Muscle layer of duodenum (tissue), 2 donors: ENCODE results near the gene PDCD2L.

Experiments used
- H3K27ac ChIP-seq: one replicate; pipeline ENCODE4 v1.7.0; 2013; ENCODE audit warnings: mild to moderate bottlenecking, low read length
- H3K27me3 ChIP-seq: one replicate; pipeline ENCODE4 v1.7.0; 2013; ENCODE audit warnings: low read depth, mild to moderate bottlenecking, control low read depth, low read length
- H3K36me3 ChIP-seq, 2 donors: one replicate each; pipeline ENCODE4 v1.7.0; 2013; ENCODE audit warnings: low read length in 2 of 2, control low read depth in 1 of 2, mild to moderate bottlenecking in 1 of 2; ENCODE audit not compliant: insufficient read depth in 2 of 2, control insufficient read depth in 1 of 2
- H3K4me1 ChIP-seq, 2 donors: one replicate each; pipeline ENCODE4 v1.7.0; 2013; ENCODE audit warnings: low read length in 2 of 2, mild to moderate bottlenecking in 2 of 2, control low read depth in 1 of 2, moderate library complexity in 1 of 2; ENCODE audit not compliant: insufficient read depth in 2 of 2, control insufficient read depth in 1 of 2
- H3K4me3 ChIP-seq, 2 donors: one replicate each; pipeline ENCODE4 v1.7.0; 2013; ENCODE audit warnings: low read length in 2 of 2, low read depth in 1 of 2, mild to moderate bottlenecking in 1 of 2
- H3K9me3 ChIP-seq, 2 donors: one replicate each; pipeline ENCODE4 v1.7.0; 2013; ENCODE audit warnings: low read length in 2 of 2, control low read depth in 1 of 2, mild to moderate bottlenecking in 1 of 2; ENCODE audit not compliant: control insufficient read depth in 1 of 2
- donor health status: healthy.

PDCD2L gene, protein sequence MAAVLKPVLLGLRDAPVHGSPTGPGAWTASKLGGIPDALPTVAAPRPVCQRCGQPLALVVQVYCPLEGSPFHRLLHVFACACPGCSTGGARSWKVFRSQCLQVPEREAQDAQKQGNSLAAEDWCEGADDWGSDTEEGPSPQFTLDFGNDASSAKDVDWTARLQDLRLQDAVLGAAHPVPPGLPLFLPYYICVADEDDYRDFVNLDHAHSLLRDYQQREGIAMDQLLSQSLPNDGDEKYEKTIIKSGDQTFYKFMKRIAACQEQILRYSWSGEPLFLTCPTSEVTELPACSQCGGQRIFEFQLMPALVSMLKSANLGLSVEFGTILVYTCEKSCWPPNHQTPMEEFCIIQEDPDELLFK

DNA sequence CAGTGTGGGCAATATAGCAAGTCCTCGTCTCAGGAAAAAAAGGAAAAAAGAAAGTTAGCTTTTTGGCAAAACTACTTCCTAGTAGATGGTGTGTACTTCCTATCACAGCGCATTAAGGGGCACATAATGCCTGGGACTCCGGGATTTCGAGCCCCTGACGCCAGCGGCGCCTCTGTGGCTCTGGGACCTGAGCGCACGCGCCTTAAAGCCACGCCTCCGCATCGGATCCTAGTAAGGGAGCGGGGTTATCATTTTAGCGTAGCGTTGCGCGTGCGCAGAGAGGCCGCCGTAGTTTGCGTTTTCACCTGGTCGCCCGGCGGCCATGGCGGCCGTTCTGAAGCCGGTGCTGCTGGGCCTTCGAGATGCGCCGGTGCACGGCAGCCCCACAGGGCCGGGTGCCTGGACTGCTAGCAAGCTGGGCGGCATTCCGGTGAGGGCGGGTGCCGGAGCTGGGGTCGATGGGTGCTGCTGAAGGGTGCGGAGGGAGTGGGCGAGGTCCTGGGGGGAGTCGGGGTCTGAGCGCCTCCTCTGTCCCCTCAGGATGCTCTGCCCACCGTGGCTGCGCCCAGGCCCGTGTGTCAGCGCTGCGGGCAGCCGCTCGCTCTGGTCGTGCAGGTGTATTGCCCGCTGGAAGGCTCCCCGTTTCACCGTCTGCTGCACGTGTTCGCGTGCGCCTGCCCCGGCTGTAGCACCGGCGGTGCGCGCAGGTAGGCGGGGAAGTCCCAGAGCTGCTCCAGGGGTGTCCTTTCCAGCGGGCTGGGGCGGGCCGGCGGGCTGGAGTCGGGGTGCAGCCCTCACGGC, at the start of gene PDCD2L:
TSS of gene PDCD2L (plus strand) at position 291 of the 801 bp plus-strand sequence. CDS start at position 323, 32 bp downstream.
- peaks cover 0 to 6% of the 10 kb centered on the region in 2 donors for H3K4me1 ChIP-seq
- peak within 1 kb of the TSS; percentile 39 for H3K27ac ChIP-seq

DNA sequence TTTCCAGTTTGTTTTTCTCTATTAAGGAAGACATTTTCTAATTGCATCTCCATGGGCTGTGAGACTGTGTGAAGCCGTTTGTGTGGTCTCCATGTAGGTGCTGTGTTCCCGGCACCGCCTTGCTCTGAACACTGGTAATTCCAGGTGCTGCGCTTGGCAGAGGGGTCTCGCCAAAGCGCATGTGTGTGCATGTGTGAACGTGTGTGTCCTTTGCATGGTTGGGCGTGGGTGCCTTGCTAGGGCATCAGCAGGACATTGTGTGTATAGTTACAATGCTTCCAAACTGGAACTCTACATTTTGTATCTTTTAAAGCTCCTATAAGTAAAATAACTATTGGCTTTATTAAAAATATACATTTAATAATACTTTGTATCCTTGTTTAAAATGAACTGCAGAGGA, 49.0 kb upstream of the PDCD2L start:
- H3K27ac ChIP-seq: no peak overlapping the region
- no peak overlapping the region for H3K4me3 ChIP-seq
- H3K4me1 ChIP-seq: peaks cover 0 to 6% of the 10 kb centered on the region in 2 donors
- H3K9me3 ChIP-seq: no peaks in the 10 kb centered on the region
- peaks cover 14 to 39% of the 10 kb centered on the region in 2 donors for H3K36me3 ChIP-seq
- no peaks in the 10 kb centered on the region for H3K27me3 ChIP-seq

More for the DNA sequence above, at the start of gene PDCD2L:
- H3K9me3 ChIP-seq: no peaks in the 10 kb centered on the region
- peak within 1 kb of the TSS; percentile 73 to 96 for H3K4me3 ChIP-seq
- no peaks in the 10 kb centered on the region for H3K27me3 ChIP-seq
- H3K36me3 ChIP-seq: peaks cover 9 to 25% of the 10 kb centered on the region in 2 donors

DNA sequence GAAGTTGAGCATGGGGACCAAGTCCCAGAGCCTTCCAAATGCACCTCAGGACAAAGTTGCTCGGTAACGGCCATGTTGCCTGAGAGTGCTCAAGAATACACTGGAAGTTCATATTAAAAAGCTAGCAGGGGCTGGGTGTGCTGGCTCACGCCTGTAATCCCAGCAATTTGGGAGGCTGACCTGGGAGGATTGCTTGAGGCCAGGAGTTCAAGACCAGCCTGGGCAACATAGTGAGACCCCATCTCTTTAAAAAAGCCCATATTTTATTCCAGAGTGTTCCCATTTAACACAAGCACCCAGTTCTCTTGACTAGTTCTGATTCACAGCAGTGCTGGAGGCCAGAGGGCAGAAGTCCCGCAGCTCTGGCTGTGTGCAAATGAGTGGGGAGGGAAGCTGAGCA, 47.3 kb upstream of the PDCD2L start:
- no peaks in the 10 kb centered on the region for H3K9me3 ChIP-seq
- no peak overlapping the region for H3K27ac ChIP-seq
- peaks cover 14 to 29% of the 10 kb centered on the region in 2 donors for H3K36me3 ChIP-seq
- H3K4me1 ChIP-seq: peaks cover 0 to 6% of the 10 kb centered on the region in 2 donors
- H3K4me3 ChIP-seq: no peak overlapping the region
- H3K27me3 ChIP-seq: no peaks in the 10 kb centered on the region

DNA sequence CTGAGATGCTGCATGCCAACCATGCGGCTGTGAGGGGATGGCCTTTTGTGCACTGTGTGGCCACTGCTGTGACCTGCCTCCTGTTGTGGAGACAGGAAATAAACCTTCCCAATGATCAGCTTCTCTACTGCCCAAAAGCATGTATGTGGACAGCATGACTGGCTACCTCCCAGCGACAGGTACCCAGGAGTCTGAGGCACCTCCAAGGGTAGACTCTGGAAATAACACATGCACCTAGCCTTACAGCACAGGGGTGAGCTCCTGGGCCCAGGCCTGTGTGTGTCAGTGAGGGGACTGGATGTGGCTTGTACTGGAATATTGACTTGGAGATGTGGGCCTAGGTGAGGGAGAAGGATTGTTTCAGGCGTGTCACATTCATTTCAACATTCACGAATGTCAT, 46.8 kb upstream of the PDCD2L start:
- Histone ChIP-seq H3K36me3 (peaks cover 14 to 24% of the 10 kb centered on the region in 2 donors), H3K4me3 (no peak overlapping the region), H3K4me1 (peaks cover 0 to 6% of the 10 kb centered on the region in 2 donors), H3K27ac (no peak overlapping the region), H3K27me3 (no peaks in the 10 kb centered on the region), H3K9me3 (no peaks in the 10 kb centered on the region)

DNA sequence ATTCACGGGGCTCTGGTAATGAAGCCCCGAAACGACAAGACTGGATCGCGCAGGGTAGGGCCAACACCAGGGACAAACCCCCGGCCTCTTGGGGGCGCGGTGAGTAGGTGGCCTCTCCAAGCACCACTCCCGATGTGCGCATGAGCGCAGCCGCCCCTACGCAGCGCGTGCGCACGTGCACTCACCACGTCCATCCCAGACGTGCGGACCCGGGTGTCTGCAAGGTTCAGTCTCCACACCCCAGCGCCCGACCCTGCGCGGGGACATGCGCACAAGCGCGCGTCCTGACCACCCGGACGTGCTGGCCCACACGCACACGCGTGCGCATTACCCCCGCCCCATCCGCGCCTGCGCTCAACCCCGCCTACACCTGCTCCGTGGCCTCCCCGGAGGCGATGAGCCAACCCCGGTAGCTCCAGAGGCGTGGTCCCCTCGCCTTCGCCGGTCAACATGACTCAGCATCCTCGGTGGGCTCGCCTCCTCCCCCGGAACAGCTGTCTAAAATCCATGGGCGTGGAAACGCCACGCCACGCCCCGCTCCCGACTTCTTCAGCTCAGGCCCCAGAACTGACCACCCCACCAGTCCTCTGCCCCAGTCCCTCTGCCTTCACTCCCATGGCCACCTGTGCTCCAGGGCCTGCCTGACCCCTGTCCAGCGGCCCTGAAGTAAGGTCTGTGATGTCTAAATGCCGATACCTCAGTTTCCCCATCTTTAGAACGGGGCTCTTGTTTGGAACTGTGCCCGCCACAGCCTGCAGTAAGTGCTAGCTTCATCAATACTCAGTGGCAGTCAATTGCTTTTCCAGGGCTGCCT, 44.9 kb upstream of the PDCD2L start:
- H3K4me1 ChIP-seq: peaks cover under 1 to 6% of the 10 kb centered on the region in 2 donors
- H3K9me3 ChIP-seq: no peaks in the 10 kb centered on the region
- peaks cover 7 to 11% of the 10 kb centered on the region in 2 donors for H3K36me3 ChIP-seq
- H3K27ac ChIP-seq: peak overlapping the region; percentile 86
- no peaks in the 10 kb centered on the region for H3K27me3 ChIP-seq
- peak overlapping the region; percentile 67 to 69 for H3K4me3 ChIP-seq

DNA sequence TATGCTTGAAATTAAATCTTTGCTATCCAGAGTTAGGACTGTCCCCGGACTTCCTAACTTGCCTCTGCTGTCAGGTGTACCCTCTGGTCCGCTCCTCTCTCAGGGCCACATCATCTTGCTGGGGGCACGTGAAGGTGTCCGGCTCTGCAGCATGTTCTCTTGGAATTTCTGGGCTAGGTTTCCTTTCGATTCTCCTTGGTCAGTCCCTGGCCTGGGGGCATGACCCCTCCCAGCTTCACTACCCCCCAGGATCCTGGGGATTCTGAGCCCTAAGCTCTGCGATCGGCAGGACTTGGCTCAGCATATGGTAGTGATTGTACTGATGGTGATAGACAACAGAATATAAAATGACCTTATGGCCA, 44.3 kb upstream of the PDCD2L start:
- Histone ChIP-seq H3K27me3 (no peaks in the 10 kb centered on the region), H3K4me1 (peaks cover 5 to 6% of the 10 kb centered on the region in 2 donors), H3K27ac (peak overlapping the region; percentile 63), H3K9me3 (no peaks in the 10 kb centered on the region), H3K4me3 (peak overlapping the region; percentile 67 to 69), H3K36me3 (peaks cover 3 to 8% of the 10 kb centered on the region in 2 donors)

DNA sequence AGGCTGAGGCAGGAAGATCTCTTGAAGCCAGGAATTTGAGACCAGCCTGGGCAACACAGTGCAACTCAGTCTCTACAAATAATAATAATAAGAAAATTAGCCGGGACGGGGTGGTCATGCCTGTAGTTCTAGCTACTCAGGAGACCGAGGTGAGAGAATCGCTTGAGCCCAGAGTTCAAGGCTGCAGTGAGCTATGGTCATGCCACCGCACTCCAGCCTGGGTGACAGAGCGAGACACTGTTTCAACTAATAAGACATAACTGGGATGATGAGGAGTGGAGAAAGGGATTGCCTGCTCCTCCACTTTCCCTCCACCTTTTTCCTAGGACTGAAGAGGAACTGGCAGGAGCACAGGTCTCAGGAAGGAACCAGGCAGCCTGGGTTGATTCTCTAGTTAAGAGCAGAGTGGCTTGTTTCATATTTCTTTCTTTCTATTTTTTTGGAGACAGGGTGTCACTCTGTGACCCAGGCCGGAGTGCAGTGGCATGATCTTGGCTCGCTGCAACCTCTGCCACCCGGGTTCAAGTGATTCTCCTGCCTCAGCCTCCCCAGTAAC, 43.8 kb upstream of the PDCD2L start:
- Histone ChIP-seq H3K36me3 (peaks cover 0 to 5% of the 10 kb centered on the region in 2 donors), H3K27ac (no peak overlapping the region), H3K4me3 (no peak overlapping the region), H3K9me3 (no peaks in the 10 kb centered on the region), H3K4me1 (peaks cover 5 to 6% of the 10 kb centered on the region in 2 donors), H3K27me3 (no peaks in the 10 kb centered on the region)

DNA sequence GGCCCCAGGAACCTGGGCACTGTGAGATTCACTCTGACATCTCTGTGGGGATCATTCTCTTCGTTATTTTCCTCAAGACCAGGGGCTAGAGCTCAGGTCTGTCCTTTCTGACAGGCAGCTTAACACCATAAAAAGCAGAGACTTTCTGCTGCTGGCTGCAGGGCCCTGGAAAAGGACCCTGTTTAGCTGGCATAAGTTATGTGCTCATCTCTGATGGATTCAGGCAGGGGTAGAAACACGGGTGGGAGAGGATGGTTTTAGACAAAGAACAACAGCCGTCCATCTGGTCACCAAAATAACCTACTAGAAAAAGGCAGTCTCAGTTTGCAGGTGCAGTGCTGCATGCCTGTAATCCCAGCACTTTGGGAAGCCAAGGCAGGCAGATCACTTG, 41.5 kb upstream of the PDCD2L start:
- Histone ChIP-seq H3K27me3 (no peaks in the 10 kb centered on the region), H3K36me3 (peaks cover 2 to 9% of the 10 kb centered on the region in 2 donors), H3K4me3 (no peak overlapping the region), H3K9me3 (no peaks in the 10 kb centered on the region), H3K27ac (no peak overlapping the region), H3K4me1 (peaks cover 22 to 23% of the 10 kb centered on the region in 2 donors)

DNA sequence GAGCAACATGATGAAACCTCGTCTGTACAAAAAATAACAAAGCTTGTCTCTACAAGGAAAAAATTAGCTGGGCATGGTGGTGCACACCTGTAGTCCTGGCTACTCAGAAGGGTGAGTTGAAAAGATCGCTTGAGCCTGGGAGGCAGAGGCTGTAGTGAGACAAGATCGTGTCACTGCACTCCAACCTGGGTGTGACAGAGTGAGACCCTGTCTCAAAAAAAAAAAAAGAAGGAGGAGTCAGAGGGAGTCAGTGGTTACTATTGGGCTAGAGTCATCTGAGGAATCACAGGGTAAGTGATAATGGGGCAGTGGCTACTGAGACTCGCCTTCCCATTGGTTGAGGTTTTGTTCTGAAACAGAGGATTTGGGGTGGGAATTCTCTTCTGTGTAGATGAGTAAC, 41.1 kb upstream of the PDCD2L start:
- H3K36me3 ChIP-seq: peaks cover 6 to 9% of the 10 kb centered on the region in 2 donors
- H3K27me3 ChIP-seq: no peaks in the 10 kb centered on the region
- no peak overlapping the region for H3K4me3 ChIP-seq
- H3K9me3 ChIP-seq: no peaks in the 10 kb centered on the region
- no peak overlapping the region for H3K27ac ChIP-seq
- peaks cover 22 to 25% of the 10 kb centered on the region in 2 donors for H3K4me1 ChIP-seq

DNA sequence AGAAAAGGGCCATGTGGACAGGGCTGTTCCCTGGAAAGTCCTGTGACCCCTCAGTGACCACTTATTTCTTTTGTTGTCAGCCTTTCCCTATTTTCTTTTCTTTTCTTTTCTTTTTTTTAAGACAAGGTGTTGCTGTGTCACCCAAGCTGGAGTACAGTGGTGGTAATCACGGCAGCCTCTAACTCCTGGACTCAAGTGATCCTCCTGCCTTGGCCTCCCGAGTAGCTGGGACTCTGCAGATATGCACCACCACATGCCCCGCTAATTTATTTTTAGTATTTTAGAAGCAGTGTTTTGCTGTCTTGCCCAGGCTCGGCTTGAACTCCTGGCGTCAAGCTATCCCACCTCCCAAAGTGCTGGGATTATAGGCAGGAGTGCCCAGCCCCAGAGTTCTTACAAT, 40.3 kb upstream of the PDCD2L start:
- Histone ChIP-seq H3K36me3 (peaks cover 12 to 15% of the 10 kb centered on the region in 2 donors), H3K4me3 (no peak overlapping the region), H3K9me3 (no peaks in the 10 kb centered on the region), H3K27me3 (no peaks in the 10 kb centered on the region), H3K4me1 (peaks cover 22 to 25% of the 10 kb centered on the region in 2 donors), H3K27ac (no peak overlapping the region)
